Measurements from ENCODE around the gene TPK1.
"Not testable (repeated sequence)": the region's sequence is repeated elsewhere in the genome, so short reads cannot be mapped to it uniquely, and the experiment has no call there.

Gene TPK1

DNA sequence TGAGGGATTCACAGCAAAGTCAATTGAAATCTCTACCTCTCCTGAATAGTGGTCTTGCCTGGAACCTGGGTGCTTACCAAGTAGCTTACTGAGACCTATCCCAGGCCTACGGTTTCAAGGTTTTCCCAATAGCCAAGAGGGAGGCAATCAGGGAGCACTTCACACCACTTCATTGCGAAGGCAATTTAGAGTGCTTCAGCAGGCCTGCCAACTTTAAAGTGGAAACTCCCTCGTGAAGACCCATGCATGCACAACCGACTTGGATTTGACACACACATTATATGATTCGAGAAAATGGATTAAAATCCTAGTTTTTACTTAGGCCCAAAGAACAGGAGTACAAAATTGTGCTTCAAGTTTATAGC is 380.8 kb downstream of the TPK1 start:
- no peak for DNase-seq

DNA sequence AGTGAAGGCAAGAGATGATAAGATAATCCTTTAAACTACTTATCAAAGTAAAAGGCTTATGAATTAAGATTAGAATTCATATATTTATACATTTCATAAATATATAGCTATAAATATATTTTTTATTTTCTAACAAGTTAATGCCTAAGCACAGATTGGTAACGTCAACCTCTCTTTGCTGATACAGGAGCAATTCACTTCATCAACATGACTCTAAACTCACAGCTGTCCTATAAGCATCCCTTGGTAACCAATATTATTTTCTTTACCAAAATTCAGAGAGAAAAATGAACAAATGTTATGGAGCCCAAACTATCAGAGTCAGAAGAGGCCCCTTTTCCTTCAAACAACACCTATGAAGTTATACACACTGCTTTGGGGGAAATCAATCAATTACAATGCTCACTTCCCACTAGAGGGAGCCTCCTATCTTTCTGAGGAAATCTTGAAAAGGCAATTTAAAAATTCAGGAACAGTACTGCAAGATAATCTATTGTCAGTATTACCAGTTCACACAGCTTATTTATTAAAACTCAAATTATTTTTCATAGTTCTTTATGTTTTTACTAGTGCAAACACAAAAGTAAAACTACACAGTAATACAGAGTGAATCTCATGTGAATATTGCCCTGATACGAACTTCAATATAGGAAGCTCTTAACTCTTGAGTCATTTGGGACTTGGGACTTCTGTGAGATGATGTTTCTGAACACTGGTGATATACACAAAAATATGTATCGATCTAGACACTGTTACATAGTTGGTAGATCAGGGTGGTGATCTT is 381.4 kb downstream of the TPK1 start:
- DNase-seq: no peak

DNA sequence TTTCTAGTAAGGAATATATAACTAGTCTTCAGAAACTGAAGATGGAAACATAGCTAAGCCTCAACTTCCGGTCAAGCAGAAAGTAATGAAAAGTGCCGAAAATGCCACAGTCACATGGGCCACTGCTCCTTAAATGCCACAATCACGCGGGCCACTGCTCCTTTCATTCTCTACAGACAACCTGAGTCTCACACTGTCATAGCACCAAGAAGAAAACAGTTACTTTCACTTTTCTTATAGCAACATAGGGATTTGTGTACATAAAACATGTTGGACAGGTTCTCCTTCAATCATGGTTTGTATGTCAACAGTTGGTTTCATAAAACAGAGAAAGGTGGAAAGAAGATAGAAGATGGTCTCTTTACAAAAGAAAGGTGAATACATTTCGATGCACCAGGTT is 383.8 kb downstream of the TPK1 start:
- DNase-seq: no peak

DNA sequence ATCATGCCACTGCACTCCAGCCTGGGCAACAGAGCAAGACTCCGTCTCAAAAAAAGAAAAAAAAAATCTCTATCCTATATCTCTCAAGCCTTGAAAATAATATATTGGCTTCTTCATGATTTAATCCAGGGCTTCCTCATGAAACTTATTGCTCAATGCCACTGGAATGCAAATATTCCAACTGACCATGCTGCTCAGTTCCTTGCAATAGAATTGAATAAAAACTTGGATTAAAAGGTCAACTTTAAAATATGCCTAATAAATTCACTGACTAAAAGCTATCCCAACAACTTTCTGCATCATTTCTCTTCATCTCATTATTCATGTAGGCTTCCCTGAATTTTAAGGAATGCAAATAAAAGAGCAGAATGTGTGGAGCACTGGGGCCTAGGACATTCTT is 390.3 kb downstream of the TPK1 start:
- DNase-seq: no peak

DNA sequence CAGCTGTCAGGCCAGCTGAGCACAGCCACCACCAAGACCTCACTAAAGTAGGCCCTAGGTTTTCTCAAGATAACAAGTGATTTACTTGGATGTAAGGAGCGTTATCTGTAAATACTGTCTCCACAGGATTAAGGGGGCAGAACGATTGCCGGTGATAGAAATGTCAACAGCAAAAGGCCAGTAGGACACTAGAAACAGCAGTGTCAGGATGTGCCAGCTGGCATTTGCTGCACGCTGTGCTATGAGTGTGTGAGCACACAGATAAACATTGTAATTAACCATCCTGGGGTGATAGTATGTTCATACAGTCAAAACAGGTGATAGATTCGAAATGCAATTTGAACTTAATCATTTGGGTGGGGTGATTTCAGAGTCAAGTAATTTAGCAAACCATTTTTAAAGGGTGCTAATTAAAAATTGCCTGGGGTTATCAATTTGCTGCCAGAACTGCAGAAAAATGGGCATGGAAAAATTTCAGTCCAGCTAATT is 396.1 kb downstream of the TPK1 start:
- DNase-seq: no peak

DNA sequence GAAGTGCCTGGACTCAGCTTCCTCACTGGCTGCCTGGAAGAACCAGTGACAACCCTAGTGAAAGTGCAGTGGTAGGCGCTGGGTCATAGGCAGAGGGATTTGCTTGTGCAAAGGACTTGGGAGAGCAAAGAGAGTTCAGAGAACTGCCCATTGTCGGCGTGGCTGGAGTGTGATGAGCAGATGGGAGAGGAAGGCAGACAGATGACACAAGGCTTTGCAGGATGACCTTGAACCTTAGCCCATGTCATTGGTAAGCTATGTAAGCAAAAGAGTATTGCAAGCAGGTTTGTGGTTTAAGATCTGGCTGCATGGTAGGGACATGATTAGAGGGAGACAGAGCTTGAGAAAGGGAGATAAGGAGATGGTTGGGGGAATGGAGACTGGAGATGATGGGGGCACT is 397.1 kb downstream of the TPK1 start:
- DNase-seq: no peak

DNA sequence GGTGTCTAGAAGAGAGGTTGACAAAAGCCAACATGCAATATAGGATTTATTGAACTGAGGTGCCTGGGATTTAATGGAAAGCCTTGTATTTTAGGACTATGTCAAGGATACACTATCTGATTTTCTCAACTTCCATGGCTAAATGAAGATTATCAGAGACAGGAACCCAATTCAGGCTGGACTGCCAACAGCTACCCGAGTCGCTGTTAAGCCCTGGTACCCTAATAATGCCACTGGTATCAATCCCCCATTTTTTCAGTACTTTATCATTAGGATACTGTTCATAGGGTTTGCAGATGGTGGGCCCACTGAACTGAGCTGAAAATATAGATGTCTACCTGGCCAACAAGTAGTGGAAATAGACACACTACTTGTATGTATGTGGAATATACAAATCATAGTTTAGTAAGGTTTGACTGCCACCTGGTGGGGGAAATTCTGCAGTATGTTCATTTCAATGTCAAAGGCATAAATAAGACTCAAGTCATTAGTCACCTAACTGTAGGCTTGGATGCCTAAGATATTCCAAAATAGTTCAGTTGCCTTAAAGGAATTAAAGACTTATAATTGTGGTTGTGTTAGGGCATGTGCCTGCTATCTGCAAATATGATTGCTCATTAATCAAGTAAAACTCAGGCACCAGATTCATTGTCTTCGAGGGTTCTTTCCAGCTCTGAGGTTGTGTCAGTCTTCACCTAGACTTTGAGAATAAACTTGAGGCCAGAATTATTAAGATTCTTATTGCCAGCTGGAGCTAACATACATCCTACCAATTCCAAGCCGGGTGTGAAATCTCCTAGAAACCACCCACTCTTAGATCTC is 398.3 kb downstream of the TPK1 start:
- DNase-seq: no peak

DNA sequence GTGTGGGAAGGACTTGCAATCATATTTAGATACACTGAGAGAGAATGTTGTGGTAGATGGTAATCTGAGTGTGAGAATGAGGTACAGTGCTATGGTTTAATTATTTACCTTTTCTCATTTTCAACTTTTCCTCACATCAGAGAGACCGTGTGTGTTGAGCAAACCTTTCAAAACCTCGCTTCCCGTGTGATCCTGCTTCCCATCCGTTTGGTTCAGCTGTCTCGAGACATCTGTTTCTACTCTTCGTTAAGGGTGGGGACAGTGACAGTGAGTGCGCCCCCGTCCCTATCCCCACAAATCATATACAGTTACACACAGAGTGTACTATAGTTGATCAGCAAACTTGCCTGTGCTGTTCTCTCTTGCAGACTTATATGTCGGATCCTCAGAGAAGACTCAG is 399.4 kb downstream of the TPK1 start:
- no peak for DNase-seq

DNA sequence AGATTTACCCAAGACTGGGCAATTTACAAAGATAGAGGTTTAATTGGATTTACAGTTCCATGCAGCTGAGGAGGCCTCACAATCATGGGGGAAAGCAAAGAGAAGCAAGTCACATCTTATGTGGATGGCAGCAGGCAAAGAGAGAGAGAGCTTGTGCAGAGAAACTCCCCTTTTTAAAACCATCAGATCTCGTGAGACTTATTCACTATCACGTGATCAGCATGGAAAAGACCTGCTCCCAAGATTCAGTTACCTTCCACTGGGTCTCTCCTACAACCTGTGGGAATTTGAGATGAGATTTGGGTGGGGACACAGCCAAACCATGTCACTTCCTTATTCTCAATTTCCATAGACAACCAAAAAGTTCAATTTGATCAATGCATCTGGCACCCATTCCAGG is 407.4 kb downstream of the TPK1 start:
- DNase-seq: no peak

DNA sequence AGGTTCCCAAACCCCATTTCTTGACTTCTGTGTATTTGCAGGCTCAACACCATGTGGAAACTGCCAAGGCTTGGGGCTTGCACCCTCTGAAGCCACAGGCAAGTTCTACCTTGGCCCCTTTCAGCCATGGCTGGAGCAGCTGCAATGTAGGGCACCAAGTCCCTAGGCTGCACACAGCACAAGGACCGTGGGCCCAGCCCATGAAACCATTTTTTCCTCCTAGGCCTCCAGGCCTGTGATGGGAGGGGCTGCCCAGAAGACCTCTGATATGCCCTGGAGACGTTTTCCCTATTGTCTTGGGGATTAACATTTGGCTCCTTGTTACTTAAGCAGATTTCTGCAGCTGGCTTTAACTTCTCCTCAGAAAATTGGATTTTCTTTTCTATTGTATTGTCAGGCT is 408.3 kb downstream of the TPK1 start:
- not testable (repeated sequence) for DNase-seq

DNA sequence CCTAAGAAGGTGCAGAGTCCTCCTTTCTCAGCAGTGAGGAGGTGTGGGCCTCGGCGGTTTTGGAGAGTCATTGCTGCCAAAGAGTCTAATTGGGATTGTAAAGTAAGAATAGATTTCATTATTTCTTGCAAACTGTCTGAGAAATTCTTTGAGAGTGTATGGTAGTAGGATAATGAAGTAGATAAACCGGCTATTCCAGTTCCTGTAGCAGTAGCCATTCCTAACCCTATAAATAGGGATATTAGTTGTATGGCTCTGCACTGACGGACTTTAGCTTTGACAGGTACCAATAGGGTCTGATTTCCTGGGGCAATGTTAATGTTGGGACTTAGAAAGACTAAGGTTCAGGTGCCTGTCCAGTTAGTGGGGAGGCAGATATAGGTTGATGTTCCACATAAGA is 416.9 kb downstream of the TPK1 start:
- not testable (repeated sequence) for DNase-seq

DNA sequence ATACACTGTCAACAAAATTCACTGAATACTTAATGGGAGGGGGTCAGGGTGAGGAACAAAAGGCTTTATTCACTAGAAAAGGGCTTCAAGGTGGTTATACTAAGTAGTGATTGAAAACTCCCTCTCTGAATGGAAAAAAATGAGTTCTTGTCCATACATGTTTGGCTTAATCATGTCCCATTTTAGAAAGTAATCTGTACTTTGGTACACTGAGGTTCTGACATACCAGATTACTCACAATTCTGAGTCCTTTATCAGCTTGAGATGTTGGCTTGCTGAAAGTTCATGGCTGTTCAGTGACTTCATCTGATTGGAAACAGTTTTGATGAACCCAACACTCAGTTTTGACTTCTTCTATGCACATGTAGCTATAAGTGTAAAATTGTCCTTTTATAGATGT is 419.5 kb downstream of the TPK1 start:
- no peak for DNase-seq

DNA sequence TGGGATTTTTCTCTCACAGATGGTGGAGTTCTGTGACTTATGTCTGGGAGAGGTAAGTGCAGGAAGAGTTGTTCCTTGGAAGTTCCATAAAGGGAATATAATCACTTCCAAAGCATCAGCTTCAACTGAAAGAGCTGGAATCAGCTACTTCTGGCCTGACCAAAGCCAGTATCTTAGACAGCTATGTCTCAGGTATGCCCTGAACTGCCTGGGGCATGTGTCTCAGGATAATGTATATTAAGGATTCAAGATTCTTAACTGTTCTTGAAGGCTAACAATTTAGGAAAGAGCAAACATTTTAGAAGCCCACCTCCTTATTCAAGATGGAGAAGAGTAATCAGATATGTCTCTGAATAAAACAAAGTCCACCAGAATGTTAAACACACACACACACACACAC is 420.0 kb downstream of the TPK1 start:
- DNase-seq: no peak

DNA sequence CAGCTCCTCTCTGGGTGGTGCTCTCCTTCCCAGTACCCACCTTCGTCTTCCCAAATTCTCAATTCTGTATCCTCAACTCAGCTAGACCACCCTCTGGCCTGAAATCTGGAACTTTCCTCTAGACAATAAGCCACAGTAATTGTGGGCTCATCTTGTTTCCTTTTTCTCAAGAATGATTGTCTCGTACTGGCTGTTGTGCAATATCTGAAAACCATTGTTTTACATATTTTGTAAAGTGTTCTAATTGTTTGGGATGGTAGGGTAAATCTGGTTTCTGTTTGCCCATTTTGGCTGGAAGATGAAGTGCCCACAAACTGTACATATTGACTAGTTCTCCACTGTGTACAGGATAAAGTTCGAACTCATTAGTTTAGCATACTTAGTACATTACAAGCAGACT is 421.0 kb downstream of the TPK1 start:
- DNase-seq: no peak

DNA sequence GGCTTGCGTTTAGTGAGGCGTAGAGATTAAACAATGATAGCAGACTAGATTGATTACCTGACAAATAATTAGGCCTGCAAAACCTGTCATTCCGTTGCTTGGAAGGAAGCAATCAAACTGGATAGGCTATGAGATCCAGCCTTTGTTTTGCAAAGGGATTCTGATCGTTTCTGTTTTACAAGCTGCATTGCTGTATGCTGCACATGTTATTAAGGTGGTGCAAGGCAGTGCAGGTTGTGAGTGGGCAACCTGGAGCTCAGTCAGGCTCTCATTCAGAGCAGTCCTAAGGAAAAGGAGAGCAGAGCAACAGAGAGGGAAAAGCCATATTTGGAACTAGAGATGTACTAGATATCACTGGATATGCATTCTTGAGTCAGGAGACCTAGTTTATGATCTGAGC is 425.4 kb downstream of the TPK1 start:
- no peak for DNase-seq

DNA sequence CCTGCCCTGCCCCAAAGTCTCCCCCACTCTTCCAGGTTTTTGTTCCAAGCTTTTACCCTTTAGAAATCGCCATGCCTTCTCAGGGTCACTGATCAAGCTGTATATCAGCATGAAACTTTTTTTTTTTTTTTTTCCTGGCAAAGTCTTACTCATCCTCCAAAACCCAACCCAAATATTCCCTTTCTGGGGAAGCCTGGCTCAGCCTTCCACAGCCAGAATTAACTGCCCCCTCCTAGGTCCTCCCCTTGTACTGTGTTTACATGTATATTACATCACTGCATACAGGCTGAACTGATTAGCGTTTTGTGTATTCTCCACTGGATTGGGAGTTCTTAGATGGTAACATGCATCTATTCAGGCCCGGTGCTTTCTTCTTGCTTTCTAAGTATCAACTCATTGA is 427.7 kb downstream of the TPK1 start:
- no peak for DNase-seq

DNA sequence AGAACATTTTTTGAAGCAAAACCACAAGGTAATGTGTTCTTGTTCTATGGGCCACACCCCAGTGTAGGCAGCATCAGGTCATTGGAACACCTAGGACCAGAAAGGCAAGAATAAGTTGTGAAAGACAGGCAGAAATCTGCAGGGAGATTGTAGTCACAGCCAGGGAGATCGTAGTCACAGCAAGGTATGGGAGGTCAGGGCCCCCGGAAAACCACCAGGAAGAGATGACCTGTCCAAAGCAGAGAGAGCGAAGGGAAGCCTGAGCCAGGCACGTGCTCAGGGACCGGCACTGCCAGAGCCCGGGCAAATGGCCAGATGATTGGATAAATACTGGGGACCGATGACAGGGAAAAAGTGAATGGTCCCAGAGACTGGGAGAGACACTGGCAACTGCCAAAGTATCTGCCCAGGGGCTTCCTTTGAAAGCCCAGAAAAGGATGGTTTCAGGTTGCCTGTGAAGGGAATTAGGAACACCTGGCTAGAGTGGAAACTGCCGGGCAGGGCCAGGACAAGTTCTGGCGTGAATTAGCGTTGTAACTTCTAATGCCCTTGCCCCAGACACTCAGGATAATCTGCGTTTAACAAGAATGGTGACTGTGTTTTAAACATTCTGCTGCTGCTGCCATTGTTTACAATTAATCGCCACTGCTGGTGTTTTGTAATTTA is 428.5 kb downstream of the TPK1 start:
- DNase-seq: no peak

DNA sequence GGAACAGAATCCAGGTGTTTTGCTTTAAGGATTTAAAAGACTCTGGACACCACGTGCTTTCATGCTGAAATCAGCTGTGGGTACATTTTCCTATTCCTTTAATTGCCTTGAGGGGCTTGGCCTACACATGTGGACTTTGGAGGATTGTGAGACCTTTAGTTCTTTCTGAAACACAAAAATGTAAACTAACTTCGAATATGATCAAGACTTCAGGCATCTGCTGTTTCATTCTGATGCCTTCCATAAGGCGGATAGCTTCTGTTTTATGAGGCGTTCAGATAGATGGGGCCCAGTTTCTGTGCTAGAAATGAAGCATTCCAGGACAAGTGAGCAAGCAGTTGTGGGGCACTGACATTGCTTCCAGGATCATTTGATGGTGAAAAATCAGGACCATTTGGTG is 430.9 kb downstream of the TPK1 start:
- no peak for DNase-seq

DNA sequence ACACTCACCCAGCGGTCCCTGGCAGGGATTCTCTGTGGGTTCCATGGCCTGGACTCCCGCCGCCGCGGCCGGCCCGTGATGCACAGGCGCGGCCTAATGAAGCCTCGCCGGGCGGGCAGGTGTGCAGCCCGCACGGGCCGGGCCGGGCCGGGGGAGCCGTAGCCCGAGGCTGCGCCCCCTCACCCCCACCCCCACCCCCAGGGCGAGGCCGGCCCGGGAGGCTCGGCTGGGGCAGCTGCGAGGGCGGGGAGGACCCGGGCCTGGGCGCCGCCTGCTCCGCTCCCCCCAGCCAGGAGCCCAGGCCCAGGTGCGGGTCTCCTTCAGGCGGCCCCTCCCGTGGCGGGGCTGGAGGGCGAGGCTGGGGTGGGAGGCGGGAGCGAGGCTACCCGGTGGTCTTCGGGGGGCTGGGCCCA is 432.2 kb downstream of the TPK1 start, which contains the start of gene NOBOX:
Gene NOBOX (minus strand): TSS at position 45 of the 413 bp plus-strand sequence.
- no peak for DNase-seq

DNA sequence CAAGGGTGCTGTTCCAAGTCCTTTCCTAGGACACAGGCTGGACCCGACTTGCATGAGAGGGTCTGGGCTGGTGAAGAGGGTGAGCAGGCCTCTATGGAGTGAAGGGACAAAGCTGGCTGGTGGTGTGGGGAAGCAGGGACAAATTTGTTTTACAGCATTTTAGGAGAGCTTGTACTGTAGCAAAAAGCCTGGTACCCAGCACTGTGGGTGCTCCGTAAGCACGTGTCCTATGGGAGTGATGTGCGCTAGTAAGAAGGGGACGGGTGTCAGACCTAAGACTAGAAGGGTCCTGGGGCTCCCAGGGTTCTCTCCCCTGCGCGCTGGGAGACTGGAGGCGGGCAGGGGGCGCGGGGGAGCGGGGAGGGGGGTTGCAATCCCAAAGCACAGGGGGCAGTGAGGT is 432.8 kb downstream of the TPK1 start:
- no peak for DNase-seq

Data from CD4-positive, alpha-beta T cell treated with Interferon gamma for 1 hour (primary cell).